HepG2 (cell line): ENCODE results near the gene CNNM4. TPM values are rescaled to one million over a fixed set of nuclear protein-coding genes. Genes with fewer than 3 reads are reported as not detected.

Experiments
- ELF1 ChIP-seq: sonication (generic); formaldehyde crosslinking; IDR thresholded peaks from 2 replicates; pipeline ENCODE4 v1.4.0; 2020; ENCODE audit warnings: missing genetic modification reagents
- GATA4 ChIP-seq: sonication (generic); IDR thresholded peaks from 2 replicates; pipeline ENCODE4 v1.6.1; 2016; ENCODE audit warnings: antibody characterized with exemption, low read depth, borderline replicate concordance
- GTF3A ChIP-seq: sonication (generic); formaldehyde crosslinking; conservative IDR thresholded peaks from 2 replicates; pipeline ENCODE4 v1.4.0; 2020; ENCODE audit warnings: mild to moderate bottlenecking, missing genetic modification reagents
- HNRNPUL1 ChIP-seq: fragments of 200-400 bp; formaldehyde crosslinking; IDR thresholded peaks from 2 replicates; pipeline ENCODE4 v1.6.1; 2017; ENCODE audit warnings: low read depth, mild to moderate bottlenecking, low read length, moderate library complexity
- MLLT10 ChIP-seq: sonication (generic); formaldehyde crosslinking; IDR thresholded peaks from 2 replicates; pipeline ENCODE4 v1.4.0; 2020; ENCODE audit warnings: missing genetic modification reagents
- RAD51 ChIP-seq: fragments of 450-650 bp; IDR thresholded peaks from 2 replicates; pipeline ENCODE4 v1.6.1; 2016; ENCODE audit warnings: borderline replicate concordance
- RBM22 ChIP-seq: fragments of 200-400 bp; formaldehyde crosslinking; optimal IDR thresholded peaks from 2 replicates; pipeline ENCODE3; 2017; ENCODE audit warnings: mild to moderate bottlenecking, low read length, moderate library complexity
- RFXAP ChIP-seq: sonication (generic); formaldehyde crosslinking; IDR thresholded peaks from 2 replicates; pipeline ENCODE4 v1.4.0; 2020; ENCODE audit warnings: missing genetic modification reagents, borderline replicate concordance
- SOX6 ChIP-seq, 2 experiments: fragments of 450-650 bp in 1 of 2; sonication (generic) in 1 of 2; formaldehyde crosslinking in 1 of 2; IDR thresholded peaks; 2 replicates each; pipeline versions ENCODE4 v1.4.0 to v1.6.1; 2017 to 2020; ENCODE audit warnings: antibody characterized with exemption in 1 of 2, mild to moderate bottlenecking in 1 of 2, missing genetic modification reagents in 1 of 2
- THYN1 ChIP-seq: sonication (generic); formaldehyde crosslinking; IDR thresholded peaks from 2 replicates; pipeline ENCODE4 v1.8.1; 2023; ENCODE audit warnings: low read depth, mild to moderate bottlenecking, moderate library complexity, missing genetic modification reagents, borderline replicate concordance
- ZFAT ChIP-seq: sonication (generic); formaldehyde crosslinking; conservative IDR thresholded peaks from 2 replicates; pipeline ENCODE4 v1.8.1; 2023; ENCODE audit warnings: missing genetic modification reagents, inconsistent platforms
- ZFY ChIP-seq: sonication (generic); formaldehyde crosslinking; IDR thresholded peaks from 2 replicates; pipeline ENCODE4 v1.4.0; 2020; ENCODE audit warnings: missing genetic modification reagents
- ZGPAT ChIP-seq: IDR thresholded peaks from 2 replicates; pipeline ENCODE4 v1.6.1; 2016; ENCODE audit warnings: mild to moderate bottlenecking
- ZMAT3 ChIP-seq: sonication (generic); formaldehyde crosslinking; conservative IDR thresholded peaks from 2 replicates; pipeline ENCODE4 v1.7.0; 2021; ENCODE audit warnings: missing genetic modification reagents
- ZNF282 ChIP-seq: fragments of 450-650 bp; IDR thresholded peaks from 2 replicates; pipeline ENCODE4 v1.6.1; 2018; ENCODE audit not compliant: partially characterized antibody
- ZNF296 ChIP-seq: sonication (generic); formaldehyde crosslinking; conservative IDR thresholded peaks from 2 replicates; pipeline ENCODE4 v1.5.0; 2020; ENCODE audit warnings: mild to moderate bottlenecking, missing genetic modification reagents
- ZNF577 ChIP-seq: sonication (generic); formaldehyde crosslinking; IDR thresholded peaks from 2 replicates; pipeline ENCODE4 v1.4.0; 2020; ENCODE audit warnings: mild to moderate bottlenecking, low read depth, missing genetic modification reagents, borderline replicate concordance
- ZNF616 ChIP-seq: sonication (generic); formaldehyde crosslinking; IDR thresholded peaks from 2 replicates; pipeline ENCODE4 v1.5.0; 2020; ENCODE audit warnings: low read depth, mild to moderate bottlenecking, missing genetic modification reagents
- ZNF646 ChIP-seq: sonication (generic); formaldehyde crosslinking; IDR thresholded peaks from 2 replicates; pipeline ENCODE4 v1.9.0; 2021; ENCODE audit warnings: mild to moderate bottlenecking, missing genetic modification reagents
- ZNF746 ChIP-seq: sonication (generic); formaldehyde crosslinking; IDR thresholded peaks from 2 replicates; pipeline ENCODE4 v1.8.0; 2022; ENCODE audit warnings: mild to moderate bottlenecking, missing genetic modification reagents
- ZNF776 ChIP-seq: sonication (generic); formaldehyde crosslinking; IDR thresholded peaks from 2 replicates; pipeline ENCODE4 v1.4.0; 2020; ENCODE audit warnings: mild to moderate bottlenecking, missing genetic modification reagents
- polyA plus RNA-seq, 8 experiments: library from polyadenylated mRNA; depleted of rRNA in 3 of 8; stranded (reverse) in 7 of 8; unstranded in 1 of 8; fragments of >200 nt; fragmentation: Illumina TruSeq in 4 of 8; extraction: Trizol in 4 of 8; gene quantifications; 2 replicates each; pipeline versions ENCODE4 v1.2.1 to v1.2.3, GENCODE V29; 2011 to 2016; ENCODE audit warnings: low read depth in 4 of 8, missing spikeins in 1 of 8, mixed read lengths in 1 of 8; ENCODE audit not compliant: insufficient read depth in 1 of 8
- total RNA-seq, 5 experiments: library from RNA; depleted of rRNA; stranded (reverse); fragments of >200 nt; fragmentation: Illumina TruSeq; extraction: Trizol; gene quantifications; 2 replicates each; pipeline ENCODE4 v1.2.3, GENCODE V29; 2016; ENCODE audit warnings: low read depth in 1 of 5

CNNM4 gene
- total and polyA plus RNA-seq, 2 of the 13 experiments (the other 11 are each of a cell fraction or from before 2014, with no cell fraction given) = 5.9 to 8.4 TPM

DNA sequence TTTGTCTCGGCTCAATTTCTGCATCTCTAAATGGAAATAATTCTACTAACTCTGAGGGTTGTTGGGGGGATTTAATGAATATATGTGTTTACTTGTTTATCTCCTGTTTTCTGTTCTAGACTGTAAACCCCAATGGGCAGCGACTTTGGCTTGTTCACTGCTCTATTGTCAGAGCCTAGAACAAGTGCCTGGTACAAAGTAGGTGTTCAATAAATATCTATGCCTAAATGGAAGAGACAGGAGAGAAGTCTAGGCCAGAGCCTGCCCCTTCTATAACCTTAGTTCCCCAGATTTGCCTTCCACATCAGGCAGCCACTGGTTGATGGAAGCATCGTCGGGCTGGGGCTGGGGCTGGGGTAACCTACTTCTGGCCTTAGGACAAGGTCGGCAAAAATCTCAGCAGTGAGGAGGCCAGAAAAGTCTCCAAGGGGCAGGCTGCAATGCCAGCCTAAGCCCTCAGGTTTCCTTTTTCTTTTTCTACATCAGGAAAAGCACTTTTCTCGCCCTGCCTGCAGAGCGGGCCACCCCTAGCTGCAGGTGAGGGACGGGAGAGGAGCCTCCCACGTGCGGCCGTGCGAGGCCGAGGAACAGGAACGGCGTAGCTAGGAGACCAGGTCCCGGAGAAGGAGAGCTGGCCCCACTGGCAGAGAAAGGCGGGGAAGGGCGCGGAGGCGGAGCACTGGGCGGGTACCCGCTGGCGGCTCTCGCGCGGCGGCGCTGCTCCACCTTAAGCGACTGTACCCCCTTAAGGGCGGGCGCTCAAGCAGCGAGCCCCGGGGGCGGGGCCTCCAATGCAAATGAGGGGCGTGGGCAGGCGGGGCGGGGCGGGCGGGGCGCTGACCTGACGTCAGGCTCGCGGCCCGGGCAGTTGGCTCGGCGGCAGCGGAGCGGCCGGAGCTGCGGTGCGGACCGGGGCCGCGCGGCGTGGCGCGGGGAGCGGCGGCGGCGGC lies at the start of gene CNNM4 (continued):
- no peak for TF ChIP-seq ZNF646
- TF ChIP-seq ZNF776 (CRISPR knock-in tag) = no peak
- no peak for TF ChIP-seq RAD51
- no peak for TF ChIP-seq ZNF616 (CRISPR knock-in tag)
- TF ChIP-seq ZNF746 (CRISPR knock-in tag) = no peak
- no peak; the same call in none of the 2 replicates for TF ChIP-seq RFXAP (CRISPR knock-in tag)
- TF ChIP-seq ELF1 (CRISPR knock-in tag) = peak; percentile 50; the same call in 1 of the 2 replicates
- peak; percentile 30 for TF ChIP-seq ZGPAT (CRISPR knock-in tag)
- TF ChIP-seq ZMAT3 (CRISPR knock-in tag) = no peak
- TF ChIP-seq SOX6 (IDR thresholded peaks at IDR 0.05) = no peak
- no peak for TF ChIP-seq SOX6 (CRISPR knock-in tag; IDR thresholded peaks at IDR 0.05)
- no peak for TF ChIP-seq ZNF577
- 0 out of 2 replicates have a peak, but pooled peaks have one; percentile 21 for TF ChIP-seq GATA4
- TF ChIP-seq GTF3A (CRISPR knock-in tag) = no peak
- no peak for TF ChIP-seq HNRNPUL1
- TF ChIP-seq ZFY (CRISPR knock-in tag) = no peak
- no peak for TF ChIP-seq RBM22
- TF ChIP-seq ZNF296 (CRISPR knock-in tag) = no peak; the same call in 1 of the 2 replicates
- TF ChIP-seq ZNF282 = no peak
- TF ChIP-seq MLLT10 = no peak
- no peak for TF ChIP-seq ZFAT
- no peak for TF ChIP-seq THYN1 (CRISPR knock-in tag)
